HG03139 (cell line): Measurements from ENCODE around the gene TAF9B.
A peak's percentile ranks its signal among the peaks of the same experiment; 100 is the strongest.
"Not testable (repeated sequence)": the region's sequence is repeated elsewhere in the genome, so short reads cannot be mapped to it uniquely, and the experiment has no call there.

Experiments
- ATAC-seq: cut with Tn5 transposase; IDR thresholded peaks from one replicate; pipeline ENCODE4 v1.9.1; 2021; ENCODE audit not compliant: unreplicated experiment

TAF9B gene

GRCh38 chrX:78116766-78117165 lies 22.7 kb downstream of the TAF9B start:
- ATAC-seq = no peak

- ATAC-seq = no peak
Observed at GRCh38 chrX:78116365-78116764, 23.1 kb downstream of the TAF9B start.

- ATAC-seq = no peak
Observed at GRCh38 chrX:78111140-78111931, 28.1 kb downstream of the TAF9B start.

- no peak for ATAC-seq
Observed at GRCh38 chrX:78109458-78109857, 30.0 kb downstream of the TAF9B start.

- ATAC-seq = no peak
Observed at GRCh38 chrX:78106651-78106986, 32.8 kb downstream of the TAF9B start.

GRCh38 chrX:78105944-78106650 lies 33.4 kb downstream of the TAF9B start:
- ATAC-seq = no peak

GRCh38 chrX:78104447-78105176 lies 34.8 kb downstream of the TAF9B start:
- no peak for ATAC-seq

GRCh38 chrX:78103623-78104446 lies 35.6 kb downstream of the TAF9B start, which contains the start of gene PGK1:
TSS of gene PGK1 (plus strand) at chrX:78104248. CDS start at chrX:78104341, 93 bp downstream.
- ATAC-seq = peak; percentile 94

GRCh38 chrX:78103001-78103622 lies 36.3 kb downstream of the TAF9B start:
- no peak for ATAC-seq

- ATAC-seq = no peak
Observed at GRCh38 chrX:78102091-78102490, 37.4 kb downstream of the TAF9B start.

GRCh38 chrX:78098108-78098507 lies 41.3 kb downstream of the TAF9B start:
- ATAC-seq = no peak

- peak; percentile 83 for ATAC-seq
Observed at GRCh38 chrX:78092296-78092695, 47.2 kb downstream of the TAF9B start.

GRCh38 chrX:78081413-78081812 lies 58.0 kb downstream of the TAF9B start:
- not testable (repeated sequence) for ATAC-seq
